Activated T-helper 9 cell treated with anti-CD3 and anti-CD28 coated beads, Interleukin-2, amount 50 U/mL, for 16 hours (primary cell): ENCODE results near the gene KCND2.

Experiments used
- DNase-seq: peaks from one replicate; pipeline ENCODE4 v3.0.0-alpha.2; 2020; ENCODE audit warnings: low read depth

The KCND2 gene

DNA sequence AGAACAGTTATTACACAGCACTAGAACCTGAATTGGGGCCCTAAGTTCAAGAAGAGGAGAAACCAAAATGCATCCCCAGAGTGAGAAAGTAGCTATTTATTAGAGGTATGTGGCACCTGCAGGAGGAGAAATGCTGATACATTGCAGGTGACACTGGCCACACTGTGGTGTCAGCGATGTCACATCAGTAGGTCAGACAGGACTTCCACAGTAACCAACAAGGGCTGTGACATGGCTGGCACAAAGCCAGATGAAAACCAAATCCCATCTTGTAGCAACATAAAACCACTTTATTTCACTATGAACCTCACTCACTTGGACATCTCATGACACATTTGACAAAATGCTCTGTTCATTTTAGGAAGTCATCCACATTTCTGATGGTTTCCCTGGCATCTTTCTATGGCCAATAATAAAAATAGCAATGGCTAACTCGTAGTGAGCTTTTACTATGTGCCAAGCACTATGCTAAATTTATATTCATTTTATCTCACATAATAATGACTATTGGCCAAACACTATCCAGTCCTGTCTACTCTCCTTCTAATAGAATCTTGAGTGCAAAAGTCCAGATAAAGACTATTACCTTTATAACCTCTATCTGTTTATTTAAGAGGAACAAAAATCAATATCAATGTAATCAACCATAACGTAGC, 430.7 kb downstream of the KCND2 start:
- DNase-seq = no peak

DNA sequence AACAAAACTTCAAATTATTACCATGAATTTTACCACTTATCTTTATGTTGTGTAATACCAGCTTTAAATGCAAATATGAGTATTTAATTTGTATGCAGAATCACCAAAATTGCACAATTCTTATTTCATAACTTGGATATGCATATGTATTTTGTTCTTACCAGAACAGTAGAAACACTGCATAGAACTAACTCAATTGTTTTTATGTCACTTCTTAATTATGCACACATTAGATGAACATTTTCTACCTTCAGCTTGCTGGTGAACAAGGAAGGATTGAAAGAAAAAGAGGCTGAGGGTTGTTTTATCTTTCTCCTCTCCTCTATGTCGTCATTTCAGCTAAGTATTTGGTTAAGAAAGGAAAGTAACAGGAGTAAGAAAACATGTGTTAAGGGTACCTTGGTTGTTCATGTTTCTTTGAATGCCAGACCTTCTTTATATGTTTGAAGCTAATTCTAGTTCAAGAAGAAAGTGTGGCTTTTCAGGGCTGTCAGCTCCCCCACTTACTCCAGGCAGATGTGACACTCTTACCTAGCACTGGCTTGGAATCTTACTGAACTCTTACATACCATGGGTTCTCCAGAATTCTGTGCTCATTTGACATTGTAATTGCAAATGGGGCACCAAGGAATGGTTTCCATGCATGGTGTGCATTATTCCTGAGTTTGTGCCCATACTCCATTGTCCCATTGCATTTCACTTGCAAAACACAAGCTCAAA, 436.4 kb downstream of the KCND2 start:
- DNase-seq = no peak

DNA sequence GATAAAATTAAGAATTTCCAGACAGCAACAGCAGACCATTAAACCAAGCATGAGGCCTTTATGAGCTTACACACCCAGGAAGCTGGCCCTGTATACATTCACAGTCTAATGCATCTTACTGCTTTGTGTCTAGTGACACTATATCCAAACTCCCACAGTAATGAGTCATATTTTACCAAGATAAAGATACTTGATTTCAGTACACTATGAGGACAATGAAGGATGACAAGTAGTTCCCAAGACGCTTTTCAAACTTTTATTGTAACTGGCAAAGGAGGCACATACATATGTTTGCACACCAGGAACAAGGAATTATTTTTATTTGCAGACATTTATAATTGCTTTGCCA, 437.0 kb downstream of the KCND2 start:
- DNase-seq = no peak

DNA sequence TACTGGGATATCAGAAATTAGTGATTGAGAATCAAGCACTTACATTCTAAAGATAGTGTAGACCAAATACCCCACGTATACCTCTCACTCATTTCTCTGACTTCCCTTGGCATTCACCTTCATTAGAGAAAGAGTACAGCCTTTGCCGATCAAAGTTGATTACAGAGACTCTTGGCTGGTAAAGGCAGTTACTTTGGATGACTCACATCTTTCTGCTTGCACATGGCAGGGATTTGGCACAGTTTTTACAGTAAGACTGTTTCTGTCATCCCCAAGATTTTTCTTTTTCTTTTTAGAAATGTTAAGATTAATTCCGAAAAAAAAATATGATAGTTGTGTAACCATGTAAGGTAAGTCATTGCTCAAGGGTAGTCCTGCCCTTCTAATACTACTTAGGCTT, 442.0 kb downstream of the KCND2 start:
- DNase-seq = no peak

DNA sequence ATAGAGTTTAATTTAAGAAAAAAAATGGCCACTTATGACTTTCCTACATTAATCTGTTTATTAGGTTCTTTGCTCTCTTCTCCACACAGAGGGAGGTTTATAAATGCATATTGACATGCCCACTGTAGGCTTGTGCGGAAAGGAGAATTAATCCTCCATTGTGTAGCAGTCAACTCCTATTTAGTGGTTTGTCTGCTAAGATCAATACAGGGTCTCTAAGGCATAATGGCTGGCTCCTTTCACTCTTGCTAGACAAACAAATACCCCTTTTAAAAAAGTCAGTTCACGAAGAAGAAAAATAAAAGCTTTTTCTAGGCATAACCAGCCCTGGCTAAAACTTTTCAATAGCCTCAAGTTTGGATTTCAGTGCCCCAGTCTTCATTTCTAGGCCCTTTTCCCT, 443.3 kb downstream of the KCND2 start:
- DNase-seq = no peak

DNA sequence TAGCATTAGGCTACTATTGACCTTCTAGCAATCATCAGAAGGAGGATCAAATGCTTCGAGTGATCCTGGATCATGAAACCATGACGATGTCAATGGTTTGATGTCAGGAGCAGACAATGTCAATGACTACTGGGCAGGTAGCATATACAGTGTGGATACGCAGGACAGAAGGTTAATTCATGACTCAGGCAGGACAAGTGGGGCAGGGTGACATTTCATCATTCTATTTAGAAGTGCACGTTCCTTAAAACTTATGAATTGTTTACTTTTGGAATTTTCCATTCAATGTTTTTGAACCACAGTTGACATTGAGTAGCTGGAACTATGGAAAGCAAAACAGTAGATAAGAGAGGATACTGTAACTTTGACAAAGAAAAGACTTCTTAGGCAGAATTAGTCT, 444.2 kb downstream of the KCND2 start:
- no peak for DNase-seq

DNA sequence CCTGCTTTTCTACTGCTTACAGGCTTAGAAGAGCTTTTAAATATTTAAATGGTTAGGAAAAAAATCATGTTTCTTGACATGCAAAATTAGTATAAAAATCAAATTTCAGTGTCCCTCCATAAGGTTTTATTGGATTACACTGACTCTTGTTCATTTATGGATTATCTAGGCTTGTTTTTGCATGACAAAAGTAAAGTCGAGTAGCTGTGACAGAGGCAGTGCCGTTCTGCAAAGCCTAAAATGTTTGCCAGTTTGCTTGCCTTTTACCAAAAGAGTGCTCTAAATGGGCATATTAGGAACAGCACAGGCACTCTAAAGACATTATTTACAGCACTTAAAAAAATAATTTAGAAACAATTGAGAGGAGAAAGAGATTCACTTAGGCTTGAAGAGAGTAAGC, 445.4 kb downstream of the KCND2 start:
- no peak for DNase-seq

DNA sequence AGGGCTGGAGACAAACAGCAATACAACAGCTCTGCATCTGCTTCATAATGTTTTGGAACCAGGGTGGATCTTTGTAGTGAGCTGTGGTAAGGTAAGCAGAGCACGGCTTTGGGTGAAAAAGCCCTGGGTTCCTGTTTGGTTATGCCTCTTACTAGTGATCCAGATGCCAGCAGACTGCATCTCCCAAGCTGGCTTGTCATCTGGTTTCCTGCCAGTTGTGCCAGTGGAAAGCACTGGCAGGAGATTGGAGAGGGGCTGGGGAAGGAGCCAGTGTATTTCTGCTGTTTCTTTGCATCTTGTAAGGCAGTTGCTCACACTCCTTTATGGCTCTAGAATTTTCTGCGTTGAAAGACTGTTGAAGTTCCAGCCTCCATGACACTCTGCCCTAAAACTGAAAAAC, 447.3 kb downstream of the KCND2 start:
- no peak for DNase-seq

DNA sequence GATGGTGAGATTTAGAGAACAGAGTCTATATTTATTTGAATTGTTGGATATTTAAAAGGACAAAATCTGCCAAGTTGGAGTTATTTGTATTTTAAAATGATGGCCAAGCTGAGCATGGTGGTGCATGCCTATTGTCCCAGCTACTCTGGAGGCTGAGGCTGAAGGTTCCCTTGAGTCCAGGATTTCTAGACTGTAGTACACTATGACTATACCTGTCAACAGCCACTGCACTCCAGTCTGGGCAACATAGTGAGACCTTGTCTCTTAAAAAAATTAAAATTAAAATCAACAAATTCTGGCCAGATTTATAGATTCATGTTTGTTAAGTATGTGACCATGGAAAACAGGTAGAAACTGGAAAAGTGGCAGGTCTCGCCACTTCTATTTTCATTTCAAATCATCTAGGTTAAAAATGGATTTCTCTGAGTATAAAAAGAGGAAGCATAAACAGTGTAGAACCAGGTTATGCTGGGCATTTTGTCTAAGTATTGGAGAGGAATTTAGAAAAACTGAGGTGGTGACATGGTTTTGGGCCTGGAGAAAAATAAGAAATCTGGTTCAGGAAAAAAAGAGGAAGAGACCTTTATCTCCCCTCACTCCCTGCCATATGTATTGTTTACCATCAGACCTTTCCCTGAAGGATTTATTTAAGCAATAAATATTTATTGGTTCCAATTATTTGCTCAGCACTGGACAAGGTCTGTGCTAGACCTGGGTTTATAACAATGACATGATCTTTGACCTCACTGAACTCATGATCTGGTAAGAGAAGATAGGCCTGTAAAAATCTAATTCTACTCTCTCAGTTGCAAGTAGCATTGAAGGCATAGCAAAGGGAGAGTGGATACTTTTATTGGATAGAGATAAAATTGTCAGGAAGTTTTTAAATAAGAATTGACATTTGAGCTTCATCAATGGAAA, 450.8 kb downstream of the KCND2 start:
- DNase-seq = no peak

DNA sequence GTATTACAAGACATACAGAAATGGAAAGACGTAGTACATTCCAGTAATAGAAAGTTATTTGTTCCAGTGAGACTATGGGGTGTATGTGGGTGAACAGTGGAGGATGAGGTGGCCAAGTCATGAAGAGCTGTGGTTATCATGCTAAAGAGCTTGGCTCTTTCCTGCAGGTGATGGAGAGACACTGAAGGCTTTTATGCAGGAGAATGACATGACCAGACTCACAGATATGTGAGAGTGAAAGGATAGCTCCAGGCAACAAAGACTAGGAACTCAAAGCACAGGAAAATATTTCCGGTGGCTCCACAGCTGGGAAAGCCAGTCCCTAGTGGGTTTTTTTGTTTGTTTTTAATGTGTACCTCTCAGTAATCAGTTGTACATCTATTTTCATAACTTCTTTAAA, 451.5 kb downstream of the KCND2 start:
- no peak for DNase-seq

DNA sequence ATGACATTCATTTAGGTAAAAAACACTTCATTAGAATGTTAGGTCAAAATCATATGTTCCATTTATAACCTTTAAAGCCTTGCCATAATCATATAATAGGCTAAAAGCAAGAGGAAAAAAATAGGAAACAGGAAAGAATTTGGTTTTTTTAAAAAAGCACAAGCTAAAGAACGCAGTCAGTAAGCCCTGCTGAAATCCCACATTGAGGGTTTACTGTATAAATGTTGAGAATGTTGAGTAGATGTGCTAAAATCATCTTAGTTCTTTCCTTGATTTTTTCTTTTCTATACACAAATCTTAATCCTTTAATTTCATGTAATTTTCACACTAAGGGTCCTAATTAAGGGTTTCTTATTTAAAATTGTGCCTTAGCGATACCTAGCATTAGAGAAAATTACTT, 452.0 kb downstream of the KCND2 start:
- DNase-seq = no peak

DNA sequence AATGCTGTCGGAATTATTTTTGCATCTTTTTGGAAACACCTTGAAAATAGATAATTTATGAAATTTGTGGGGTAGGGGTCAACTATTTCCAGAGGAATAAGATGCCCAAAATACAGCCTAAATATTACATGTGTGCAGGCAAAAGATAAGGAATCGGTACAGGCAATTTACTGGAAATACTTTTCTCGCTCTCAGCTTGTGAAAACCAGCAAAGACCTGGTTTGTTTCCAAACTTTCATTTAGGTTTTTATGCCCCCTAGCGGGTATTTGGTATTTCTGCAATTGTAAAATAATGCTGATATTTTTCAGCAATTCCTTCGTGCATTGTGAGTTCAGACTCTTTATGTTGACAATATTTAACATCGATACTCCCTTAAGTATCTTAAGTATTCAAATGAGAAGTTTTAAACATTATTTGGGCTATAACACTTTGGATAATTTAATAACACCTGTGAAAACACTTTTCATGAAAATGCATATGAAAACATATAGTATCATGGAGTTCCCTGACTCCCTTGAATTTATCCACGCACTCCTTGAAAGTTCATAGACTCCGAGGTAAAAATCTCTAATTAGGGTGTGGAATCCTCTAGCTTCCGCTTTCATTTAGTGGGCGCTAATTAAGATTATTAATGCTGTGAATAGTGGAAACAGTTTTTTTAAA, 452.5 kb downstream of the KCND2 start:
- no peak for DNase-seq

DNA sequence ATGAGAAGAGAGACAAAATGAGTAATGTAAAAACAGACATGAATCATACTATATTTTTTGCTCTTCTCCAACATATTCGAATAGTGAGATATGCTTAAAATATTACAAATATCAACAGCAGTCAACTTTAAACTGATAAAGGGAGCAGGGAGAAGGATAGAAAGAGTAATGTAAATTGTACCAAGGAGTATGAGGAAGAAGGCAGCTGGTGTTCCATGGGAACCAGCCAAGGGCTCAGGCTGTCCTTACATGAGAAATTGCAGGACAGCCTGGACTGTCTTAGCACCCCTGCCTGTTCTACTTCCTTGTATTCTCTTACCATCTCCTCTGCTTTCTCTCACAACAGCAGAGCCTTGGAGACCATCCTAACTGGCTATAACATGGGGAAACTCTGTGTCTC, 456.3 kb downstream of the KCND2 start:
- DNase-seq = no peak

DNA sequence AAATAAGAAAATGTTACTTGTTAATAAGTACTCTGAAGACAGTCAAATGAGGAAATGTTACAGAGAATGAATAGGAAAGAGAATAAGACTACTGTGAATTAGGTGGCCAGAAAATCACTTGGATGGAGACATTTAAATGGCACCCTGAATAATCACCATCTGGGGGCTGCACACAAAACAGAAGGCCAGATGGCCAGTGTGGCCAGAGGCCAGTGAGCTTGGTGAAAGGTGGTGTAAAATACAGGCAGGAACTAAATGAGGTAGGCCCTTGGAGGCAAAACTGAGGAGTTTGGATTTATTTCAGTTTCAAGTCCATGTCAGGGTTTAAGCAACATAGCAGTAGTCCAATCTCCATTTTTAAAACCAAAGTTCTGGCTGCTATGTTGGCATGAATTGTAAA, 458.3 kb downstream of the KCND2 start:
- DNase-seq = no peak

DNA sequence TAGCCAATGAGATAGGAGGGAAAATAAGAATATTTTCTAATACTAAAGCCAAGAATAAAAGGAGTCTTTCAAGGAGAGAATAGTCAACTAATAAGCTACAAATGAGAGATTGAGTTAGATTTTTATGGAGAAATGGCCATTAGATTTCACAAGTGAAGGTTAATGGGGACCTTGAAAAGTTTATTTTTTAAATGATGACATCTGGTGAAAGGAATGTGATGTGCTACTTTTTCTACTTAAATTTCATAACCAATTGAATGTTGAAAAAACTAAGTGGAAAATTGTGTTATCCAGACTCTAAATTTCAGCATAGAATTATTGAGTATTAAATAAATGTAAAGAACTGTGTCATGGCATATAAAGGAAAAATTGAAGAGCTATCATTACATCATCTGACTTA, 459.3 kb downstream of the KCND2 start:
- no peak for DNase-seq

DNA sequence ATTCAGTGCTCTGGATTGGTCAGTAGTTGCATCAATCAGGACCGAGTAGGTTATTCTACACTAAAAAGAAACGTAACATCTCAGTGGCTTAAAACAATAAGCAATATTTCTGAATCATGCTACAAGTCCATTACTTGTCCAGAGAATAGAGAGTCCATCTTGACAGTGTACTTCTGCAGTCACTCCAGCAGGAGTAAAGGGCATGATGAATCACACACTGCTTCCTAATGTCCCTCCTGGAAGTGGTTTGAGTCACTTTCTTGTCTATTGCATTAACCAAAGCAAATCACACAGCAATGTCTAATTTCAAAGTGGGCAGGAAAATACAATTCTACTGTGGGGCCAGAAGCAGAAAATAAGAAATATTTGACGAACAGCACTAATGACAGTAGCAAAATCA, 460.2 kb downstream of the KCND2 start:
- no peak for DNase-seq

DNA sequence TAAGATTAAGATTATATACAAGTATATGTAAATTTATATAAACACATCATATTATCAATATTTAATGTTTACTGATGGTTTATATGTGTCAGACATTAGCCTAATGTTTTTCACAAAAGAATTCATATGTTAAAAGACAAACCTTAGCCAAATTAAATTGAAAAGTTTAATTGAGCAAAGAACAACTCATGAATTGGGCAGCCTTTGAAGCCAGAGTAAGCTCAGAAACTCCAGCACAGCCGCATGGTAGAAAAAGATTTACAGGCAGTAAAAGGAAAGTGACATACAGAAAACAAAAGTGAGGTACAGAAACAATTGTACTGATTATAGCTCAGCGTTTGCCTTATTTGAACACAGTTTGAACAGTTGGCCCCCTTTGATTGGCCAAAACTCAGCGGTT, 460.9 kb downstream of the KCND2 start:
- DNase-seq = no peak

DNA sequence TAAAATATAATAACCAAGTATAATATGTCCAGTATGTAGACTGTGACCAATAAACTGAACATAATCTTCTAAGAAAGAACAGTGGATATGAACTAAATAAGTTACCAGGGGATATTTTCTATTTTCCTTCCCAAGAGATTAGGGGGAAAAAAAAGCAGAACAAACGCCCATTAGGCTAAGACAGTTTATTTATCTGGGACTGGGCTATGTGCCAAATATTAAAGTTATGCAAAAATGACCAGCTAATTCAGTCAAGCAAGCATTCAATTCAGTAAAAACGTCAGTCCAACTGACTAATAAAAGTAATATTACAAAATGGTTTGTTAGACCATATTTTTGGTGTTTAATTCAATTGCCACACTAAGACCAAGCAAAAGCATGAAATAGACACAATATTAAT, 462.8 kb downstream of the KCND2 start:
- DNase-seq = no peak

DNA sequence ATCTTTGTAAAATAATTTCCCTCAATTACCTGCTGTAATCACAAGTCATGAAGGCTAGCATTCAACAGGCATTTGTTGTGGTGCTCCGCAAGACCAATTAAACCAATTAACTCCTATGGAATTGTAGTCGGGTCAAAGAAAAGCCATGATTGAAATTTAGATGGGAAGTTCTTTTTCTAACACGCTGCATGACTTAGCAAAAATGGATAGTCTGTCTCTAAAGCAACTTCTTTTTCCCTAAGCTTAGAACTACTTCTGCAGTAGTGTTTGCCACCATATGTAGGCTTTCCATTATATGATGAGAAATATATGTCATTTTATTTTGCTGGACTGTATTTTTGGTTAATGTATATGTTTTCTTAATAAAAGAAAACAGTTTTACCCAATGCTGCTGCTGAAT, 465.8 kb downstream of the KCND2 start:
- DNase-seq = no peak

DNA sequence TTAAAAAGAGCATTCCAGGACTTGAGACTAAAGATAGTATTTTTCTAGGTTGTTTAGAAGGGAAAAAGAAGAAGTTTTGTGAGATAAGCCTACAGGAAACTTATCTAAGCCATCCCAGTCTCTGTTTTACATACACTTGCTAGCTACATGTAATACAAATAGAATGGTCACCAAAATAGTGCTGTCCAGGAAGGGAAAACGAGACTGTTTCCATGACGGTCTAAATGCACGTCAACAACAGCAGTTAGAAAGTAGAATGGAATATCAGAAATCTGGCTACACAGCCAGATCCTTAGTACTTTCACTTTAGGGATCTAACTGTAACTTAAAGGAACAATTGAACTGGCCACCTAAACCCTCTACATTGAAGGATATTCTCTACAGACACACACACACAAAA, 467.4 kb downstream of the KCND2 start:
- DNase-seq = no peak

DNA sequence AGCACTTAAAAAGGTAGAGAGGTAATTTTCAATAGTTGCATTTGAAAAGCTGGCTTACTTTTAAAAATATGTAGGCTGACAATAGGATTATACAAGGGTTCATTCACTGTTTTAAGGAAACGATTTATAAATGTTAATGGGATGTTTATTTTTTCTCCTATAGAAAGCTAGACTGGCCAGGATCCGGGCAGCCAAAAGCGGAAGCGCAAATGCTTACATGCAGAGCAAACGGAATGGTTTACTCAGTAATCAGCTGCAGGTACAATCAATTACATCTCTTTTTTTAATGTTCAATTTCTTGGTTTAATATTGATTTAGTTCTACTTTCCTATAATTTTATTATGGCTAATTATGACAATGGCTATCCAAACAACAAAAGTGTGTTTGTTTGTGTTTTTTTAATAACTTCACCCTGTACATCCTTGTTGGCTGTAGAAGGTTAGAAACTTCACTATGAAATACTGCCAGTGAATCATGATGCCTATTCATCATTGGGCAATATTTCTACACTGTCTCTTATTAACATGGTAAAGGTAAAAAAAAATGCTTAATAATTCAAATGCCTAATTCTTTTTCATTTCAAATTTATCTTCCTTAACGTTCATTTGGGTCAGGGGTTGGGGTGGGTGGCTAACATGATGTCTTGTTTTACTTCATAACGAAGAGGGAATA, 468.5 kb downstream of the KCND2 start:
- no peak for DNase-seq

DNA sequence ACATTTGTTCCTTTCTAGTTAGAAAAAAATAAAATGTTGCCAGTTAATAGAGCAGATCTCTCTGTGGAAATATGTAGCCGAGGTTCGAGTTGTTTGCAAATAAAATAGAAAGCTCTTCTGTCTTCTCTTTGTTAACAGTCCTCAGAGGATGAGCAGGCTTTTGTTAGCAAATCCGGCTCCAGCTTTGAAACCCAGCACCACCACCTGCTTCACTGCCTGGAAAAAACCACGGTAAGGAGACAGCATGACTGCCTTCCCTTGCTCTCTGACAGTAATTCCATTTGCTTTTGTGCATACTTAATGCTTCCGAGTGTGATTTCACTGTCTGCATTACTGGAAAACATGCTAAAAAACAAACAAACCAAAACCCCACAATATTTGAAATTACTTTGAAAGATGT, 469.4 kb downstream of the KCND2 start:
- no peak for DNase-seq
